Epidermal melanocyte (primary cell): ENCODE measurements around the gene ATOX1.
"Not testable (repeated sequence)": the region's sequence is repeated elsewhere in the genome, so short reads cannot be mapped to it uniquely, and the experiment has no call there.

Experiments
- DNase-seq: peaks from one replicate; pipeline ENCODE4 v3.0.0; 2011; ENCODE audit warnings: low spot score; ENCODE audit not compliant: insufficient read length

Gene ATOX1

GRCh38 chr5:151758430-151759241, at the start of gene ATOX1:
Gene ATOX1, minus strand, starts transcription at chr5:151758631. Its CDS starts 80 bp downstream, at chr5:151758551.
- DNase-seq: peak; percentile 95

- DNase-seq: no peak
These were observed 47.2 kb upstream of the ATOX1 start for GRCh38 chr5:151805414-151806223.

- DNase-seq: no peak
These were observed 42.1 kb upstream of the ATOX1 start for GRCh38 chr5:151800532-151800931.

DNA sequence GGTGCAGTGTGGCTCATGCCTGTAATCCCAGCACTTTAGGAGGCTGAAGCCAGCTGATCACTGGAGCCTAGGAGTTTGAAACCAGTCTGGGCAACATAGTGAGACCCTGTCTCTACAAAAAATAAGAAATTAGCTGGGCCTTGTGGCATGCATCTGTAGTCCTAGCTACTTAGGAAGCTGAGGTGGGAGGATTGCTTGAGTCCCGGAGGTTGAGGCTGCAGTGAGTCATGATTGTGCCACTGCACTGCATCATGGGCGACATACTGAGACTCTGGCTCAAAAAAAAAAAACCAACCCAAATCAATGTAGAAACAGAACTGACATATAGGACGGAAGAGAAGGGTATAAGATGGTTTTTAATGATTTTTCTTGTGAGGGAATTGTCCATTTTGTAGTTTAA, 41.0 kb upstream of the ATOX1 start:
- no peak for DNase-seq

GRCh38 chr5:151798674-151799073, 40.2 kb upstream of the ATOX1 start:
- DNase-seq: no peak

DNA sequence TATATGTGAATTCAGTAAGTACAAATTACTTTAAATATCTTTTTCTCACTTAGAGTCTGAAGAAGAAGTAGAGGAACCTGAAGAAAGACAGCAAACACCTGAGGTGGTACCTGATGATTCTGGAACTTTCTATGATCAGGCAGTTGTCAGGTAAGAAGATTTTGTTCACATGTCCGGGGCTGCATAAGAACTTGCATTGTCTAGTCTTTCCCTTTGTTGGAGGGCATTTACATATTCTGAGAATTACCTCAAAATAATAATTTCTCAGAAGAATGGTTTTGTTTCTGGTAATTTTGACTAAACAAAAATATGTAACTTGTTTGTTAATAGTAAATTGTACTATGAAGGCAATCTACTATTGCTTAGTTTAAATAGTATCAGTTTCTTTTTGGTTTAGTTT, 37.0 kb upstream of the ATOX1 start:
- DNase-seq: no peak

GRCh38 chr5:151793358-151793757, 34.9 kb upstream of the ATOX1 start:
- no peak for DNase-seq

DNA sequence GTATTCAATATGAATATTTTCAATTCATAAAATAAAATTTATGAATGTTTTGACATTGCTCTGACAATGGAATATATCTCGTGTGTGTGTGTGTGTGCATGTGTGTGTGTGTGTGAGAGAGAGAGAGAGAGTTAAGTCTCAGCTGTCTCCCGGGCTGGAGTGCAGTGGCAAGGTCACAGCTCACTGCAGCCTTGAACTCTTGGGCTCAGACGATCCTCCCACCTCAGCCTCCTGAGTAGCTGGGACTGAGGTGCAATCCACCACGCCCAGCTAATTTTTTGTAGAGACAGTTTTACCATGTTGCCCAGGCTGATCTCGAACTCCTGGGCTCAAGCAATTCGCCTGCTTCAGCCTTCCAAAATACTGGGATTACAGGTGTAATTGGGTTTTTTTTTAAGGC, 29.4 kb upstream of the ATOX1 start:
- no peak for DNase-seq

DNA sequence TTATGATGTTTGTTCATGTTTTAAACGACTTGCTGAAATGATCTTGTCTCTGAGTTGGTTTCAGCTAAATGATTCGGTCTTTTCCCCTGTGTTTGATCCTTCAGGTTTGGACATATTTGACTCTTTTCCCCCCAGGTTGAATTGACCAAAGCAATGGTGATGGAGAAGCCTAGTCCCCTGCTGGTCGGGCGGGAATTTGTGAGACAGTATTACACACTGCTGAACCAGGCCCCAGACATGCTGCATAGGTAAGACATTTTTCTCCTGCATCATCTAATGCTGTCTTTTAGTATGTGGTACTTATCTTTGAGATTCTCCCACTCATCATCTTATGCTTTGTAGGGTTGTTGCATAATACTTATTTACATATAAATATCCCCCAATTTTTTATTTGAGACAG, 28.0 kb upstream of the ATOX1 start:
- no peak for DNase-seq

GRCh38 chr5:151784141-151784540, 25.7 kb upstream of the ATOX1 start:
- no peak for DNase-seq

DNA sequence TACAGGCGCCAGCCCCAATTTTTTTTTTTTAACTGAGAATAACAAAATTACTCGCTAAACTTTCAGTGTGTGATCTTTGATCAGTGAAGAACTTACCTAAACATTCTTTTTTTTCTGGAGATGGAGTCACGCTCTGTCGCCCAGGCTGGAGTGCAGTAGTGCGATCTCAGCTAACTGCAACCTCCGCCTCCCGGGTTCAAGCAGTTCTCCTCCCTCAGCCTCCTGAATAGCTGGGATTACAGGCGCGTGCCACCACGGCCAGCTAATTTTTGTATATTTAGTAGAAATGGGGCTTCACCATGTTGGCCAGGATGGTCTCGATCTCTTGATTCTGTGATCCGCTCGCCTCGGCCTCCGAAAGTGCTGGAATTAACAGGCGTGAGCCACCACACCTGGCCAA, 25.2 kb upstream of the ATOX1 start:
- DNase-seq: not testable (repeated sequence)

- no peak for DNase-seq
These were observed 22.8 kb upstream of the ATOX1 start for GRCh38 chr5:151781201-151781600.

DNA sequence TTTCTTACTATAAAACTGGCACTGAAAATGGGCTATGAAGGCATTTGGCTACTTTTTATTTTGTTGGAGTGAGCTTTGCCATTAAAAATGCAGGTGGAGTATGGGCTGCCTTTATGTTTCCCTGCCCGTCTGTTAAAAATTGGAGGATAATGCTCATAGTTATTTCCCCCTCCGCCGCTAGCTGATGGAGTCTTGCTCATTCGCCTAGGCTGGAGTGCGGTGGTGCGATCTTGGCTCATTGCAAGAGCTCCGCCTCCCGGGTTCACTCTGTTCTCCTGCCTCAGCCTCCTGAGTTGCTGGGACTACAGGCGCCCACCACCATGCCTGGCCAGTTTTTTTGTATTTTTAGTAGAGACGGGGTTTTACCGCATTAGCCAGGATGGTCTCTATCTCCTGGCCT, 21.9 kb upstream of the ATOX1 start:
- no peak for DNase-seq

GRCh38 chr5:151779531-151780125, 21.2 kb upstream of the ATOX1 start:
- DNase-seq: no peak

- DNase-seq: no peak
These were observed 16.7 kb upstream of the ATOX1 start for GRCh38 chr5:151775025-151775606.

DNA sequence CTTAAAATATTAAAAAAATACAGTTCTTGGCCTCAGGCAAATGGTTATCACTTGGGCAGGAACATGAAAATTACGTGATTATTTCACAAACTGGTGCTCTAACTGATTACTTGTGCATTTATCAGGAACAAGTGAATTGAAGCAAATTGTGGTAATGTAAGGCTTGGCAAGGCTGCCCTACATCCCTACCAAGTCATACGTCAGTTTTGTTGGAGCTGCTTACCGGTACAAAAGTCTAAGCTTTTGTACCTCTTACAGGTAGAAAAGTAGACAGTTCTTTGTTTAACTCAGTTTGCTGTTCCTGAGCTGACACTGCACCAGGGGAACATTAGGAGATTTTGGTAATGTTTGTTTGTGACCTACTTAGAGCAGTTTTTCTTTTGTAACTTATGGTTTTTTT, 15.5 kb upstream of the ATOX1 start:
- no peak for DNase-seq

- no peak for DNase-seq
These were observed 14.6 kb upstream of the ATOX1 start for GRCh38 chr5:151772846-151773561.

- no peak for DNase-seq
These were observed 13.8 kb upstream of the ATOX1 start for GRCh38 chr5:151772029-151772845.

DNA sequence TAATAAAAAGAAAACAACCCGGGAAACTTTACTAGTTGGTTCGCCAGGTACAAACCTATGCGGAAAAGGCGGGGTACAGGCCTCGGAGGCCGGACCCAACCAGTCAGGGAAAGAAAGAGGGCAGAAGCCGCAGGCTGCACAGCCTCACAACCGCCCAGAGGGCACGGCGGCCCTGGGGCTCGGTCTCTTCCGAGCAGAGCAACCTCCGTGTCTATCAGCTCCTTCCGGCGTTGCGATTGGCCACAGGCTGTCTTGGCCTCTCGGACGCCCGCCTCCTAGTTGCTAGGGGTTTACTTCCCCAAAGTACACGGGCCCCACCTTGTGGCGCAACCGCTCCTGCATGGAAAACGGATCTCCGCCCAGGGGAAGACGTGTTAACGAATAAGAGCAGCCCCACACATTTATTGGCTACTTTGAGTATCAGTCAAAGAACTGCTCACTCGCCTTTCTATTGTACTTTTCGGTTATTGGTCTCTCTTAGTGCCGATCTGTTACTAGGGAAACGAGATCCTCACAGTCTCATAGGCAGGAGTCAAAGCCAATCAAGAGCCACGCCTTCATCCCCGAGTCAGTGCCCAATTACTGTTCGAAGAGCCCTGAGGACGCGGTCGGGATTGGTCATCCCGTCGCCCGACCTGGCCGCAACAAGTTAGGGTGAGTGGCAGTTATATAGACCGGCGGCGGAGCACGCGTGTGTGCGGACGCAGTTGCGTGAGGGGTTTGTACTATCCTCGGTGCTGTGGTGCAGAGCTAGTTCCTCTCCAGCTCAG, 13.0 kb upstream of the ATOX1 start, which contains the start of gene G3BP1:
Gene G3BP1 (plus strand): TSS at position 696 of the 770 bp plus-strand sequence. CDS start 14,667 bp downstream, outside the sequence.
- DNase-seq: peak; percentile 95
